HG03565 (cell line): ENCODE measurements around the gene ABHD10.

Experiments
- ATAC-seq: cut with Tn5 transposase; IDR thresholded peaks from one replicate; pipeline ENCODE4 v1.9.1; 2021; ENCODE audit warnings: mild to moderate bottlenecking, moderate library complexity; ENCODE audit not compliant: unreplicated experiment

Gene ABHD10

GRCh38 chr3:111978583-111979433 is at the start of gene ABHD10:
Gene ABHD10, plus strand, starts transcription at chr3:111979026. Its CDS starts 36 bp downstream, at chr3:111979062.
- peak; percentile 93 for ATAC-seq

GRCh38 chr3:111929484-111929883 is 49.3 kb upstream of the ABHD10 start:
- ATAC-seq = no peak

DNA sequence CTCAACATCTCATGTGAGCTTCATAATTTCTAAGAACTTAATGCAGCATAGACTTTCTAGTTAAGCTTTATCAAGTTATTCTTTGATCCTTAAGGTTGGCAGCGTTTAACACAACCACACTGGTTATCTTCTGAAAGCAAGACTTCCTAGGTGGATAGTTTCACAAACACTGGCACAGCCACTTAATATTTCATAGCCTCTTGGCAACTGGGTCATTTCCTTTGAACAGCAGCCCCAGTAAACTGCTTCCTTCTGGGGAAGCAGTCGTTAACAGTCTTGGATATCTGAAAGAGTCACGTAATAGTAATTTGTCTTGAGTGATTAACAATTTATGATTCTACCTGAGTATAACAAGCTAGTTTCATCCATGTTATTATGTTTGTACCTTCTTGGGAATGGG is 45.9 kb upstream of the ABHD10 start:
- ATAC-seq = no peak

GRCh38 chr3:111936191-111936841 is 42.5 kb upstream of the ABHD10 start:
- no peak for ATAC-seq

GRCh38 chr3:111936967-111937366 is 41.9 kb upstream of the ABHD10 start:
- ATAC-seq = no peak

DNA sequence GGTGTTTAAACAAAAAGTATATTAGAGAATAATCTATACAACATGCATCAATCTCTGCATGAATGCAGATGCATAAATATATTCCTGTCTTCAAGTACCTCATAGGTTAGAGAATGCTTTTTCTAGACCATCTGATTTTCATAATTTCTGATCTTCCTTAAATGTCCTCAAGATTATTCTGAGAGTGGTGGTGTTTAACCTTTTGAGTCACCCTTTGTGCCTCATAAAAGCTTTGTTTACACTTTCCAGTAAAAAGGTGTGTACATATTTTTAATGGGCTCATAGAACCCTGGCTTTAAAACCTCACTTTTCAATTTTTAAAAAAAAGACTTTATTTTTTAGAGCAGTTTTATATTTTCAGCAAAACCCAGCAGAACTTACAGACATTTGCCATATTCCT is 41.0 kb upstream of the ABHD10 start:
- ATAC-seq = no peak

DNA sequence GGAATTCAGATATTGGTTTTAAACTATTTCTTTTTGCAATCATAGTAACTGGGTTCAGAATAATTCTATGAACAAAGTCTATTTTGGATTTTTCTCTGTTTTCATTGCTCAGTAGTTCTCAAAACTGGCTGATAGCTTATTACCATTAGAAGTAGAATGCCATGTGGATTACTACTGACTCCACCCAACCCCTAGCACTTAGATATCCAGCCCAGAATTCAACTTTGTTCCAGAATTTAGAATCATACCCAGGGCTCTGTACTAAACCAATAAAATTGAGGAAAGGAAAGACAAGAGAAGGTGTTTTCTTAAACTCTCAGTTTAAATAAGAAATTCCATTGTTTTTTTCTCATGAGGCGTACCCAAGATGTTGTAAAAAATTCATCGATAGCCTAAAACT is 39.0 kb upstream of the ABHD10 start:
- ATAC-seq = no peak

GRCh38 chr3:111943533-111943932 is 35.3 kb upstream of the ABHD10 start:
- ATAC-seq = no peak

DNA sequence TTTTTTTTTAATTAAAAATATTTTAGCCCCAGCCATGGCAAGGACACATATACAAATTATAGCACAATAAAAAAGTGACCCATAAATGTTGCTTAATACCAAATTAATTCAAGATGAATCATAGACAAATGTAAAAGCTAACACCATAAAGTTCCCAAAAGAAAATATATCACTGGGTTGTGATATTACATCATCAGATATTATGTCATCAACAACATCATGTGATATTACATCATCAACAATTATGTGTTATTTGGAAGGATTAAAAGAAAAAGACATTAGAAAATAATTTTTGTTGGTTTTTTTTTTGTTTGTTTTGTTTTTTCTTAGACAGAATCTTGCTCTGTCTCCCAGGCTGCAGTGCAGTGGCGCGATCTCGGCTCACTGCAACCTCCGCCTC is 34.5 kb upstream of the ABHD10 start:
- ATAC-seq = no peak

DNA sequence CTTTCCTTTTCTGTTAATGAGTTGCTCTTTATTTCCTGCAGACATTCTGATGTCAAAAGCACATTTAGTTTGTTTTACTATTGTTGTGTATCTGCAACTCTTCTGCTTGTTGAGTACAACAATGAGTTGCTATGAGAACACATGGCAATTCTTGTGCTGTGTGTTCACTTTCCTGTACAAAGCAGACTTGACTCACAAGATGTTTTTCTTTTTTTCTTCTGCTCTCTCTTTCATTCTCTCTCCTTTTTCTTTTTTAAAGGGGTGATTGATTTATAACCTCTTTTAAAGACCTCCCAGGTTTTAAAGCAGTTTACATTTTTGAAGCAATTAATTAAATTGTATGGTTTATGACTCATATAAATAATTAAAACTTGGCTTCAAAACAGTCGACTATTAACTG is 31.6 kb upstream of the ABHD10 start:
- ATAC-seq = no peak

GRCh38 chr3:111948786-111949185 is 30.0 kb upstream of the ABHD10 start:
- no peak for ATAC-seq

GRCh38 chr3:111949712-111950111 is 29.1 kb upstream of the ABHD10 start:
- ATAC-seq = no peak

DNA sequence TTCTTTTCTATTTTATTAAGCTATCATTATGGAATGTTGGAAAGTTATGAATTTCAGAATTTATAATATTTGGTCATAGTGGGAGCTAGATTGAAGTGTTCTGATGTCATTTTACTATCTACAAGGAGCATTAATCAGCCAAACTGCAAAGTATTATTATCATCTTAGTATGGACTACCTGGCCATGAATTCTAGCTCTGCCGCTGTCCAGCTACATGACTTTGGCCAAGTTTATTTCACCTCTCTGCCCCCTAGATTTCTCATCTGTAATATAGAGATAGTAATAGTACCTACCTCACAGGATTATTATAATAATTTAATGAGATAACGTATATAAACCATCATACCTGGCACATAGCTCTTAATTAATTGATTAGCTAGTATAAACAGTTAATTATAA is 27.8 kb upstream of the ABHD10 start:
- no peak for ATAC-seq

DNA sequence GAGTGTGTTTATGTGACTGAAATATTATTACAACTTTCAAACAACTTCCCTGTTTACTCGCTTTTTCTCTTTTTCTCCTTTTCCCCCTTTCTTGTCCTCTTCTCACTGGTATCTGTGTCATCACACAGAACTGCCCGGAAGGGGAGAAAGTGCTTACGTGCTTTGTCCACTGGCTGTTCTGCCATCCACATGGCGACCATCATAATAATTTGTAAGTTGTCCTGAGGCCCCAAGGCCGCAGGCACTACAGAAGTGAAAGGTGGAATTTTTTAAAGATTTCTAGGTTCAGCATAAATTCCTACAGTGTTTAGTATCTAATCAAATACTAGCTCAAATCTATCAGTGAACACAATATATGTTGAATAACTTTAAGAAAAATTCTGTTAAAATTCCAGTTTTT is 26.7 kb upstream of the ABHD10 start:
- ATAC-seq = no peak

- ATAC-seq = no peak
Observed at GRCh38 chr3:111952866-111953450, 25.9 kb upstream of the ABHD10 start.

- no peak for ATAC-seq
Observed at GRCh38 chr3:111954228-111954990, 24.4 kb upstream of the ABHD10 start.

GRCh38 chr3:111955876-111956275 is 22.9 kb upstream of the ABHD10 start:
- ATAC-seq = no peak

DNA sequence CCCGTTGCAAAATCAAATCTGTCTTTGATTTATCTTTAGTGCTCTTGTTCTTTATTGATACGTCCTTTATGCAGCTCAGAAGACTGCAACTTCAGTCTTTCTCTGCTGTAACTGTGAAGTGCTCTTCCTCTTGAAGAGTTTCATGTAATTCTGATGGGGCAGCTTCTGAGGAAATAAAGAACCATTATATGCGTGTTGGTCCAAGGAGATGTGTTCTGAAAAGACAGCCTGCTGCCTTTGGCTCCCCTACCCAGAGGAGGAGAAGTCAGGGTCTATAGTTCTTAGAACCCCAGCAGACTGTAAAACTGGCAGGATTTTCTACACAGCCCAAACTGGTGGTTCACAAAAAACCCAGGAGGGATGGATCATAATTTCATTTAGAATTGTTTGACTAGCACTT is 22.4 kb upstream of the ABHD10 start:
- ATAC-seq = no peak

DNA sequence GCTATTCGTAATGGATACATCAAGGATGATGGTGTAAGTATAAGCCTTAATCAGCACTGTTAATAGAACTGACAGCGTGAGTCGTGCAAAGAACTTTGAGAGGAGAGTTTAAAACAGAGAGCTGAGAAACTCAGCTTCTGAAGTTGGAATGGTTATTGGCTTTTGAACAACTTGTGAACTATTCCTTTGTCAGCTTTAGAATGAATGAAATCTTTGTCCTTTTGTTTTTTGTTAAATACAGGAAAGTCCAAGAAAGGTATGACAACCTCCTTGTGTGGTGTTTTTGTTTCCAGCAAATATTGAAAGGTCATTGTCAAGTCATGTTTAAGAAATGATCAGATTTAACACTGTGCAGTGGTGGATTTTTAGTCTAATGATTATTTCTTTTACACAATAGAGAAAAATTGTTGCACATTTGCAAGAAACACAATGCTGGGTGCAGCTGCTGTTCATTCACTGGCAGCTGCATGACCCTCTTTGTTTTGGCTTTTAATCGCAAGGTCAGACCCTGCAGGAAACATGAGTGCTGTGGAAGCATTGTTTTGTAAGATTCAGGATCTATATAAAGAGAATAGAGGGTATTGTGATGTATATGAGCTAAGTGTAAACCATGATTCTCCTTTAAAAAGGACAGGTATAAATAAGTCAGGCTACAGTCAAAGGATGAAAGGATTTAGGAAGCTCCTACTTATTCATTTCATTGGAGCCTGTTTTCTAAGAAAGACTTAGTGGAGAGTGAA is 21.7 kb upstream of the ABHD10 start:
- ATAC-seq = no peak

GRCh38 chr3:111961461-111962164 is 17.2 kb upstream of the ABHD10 start:
- ATAC-seq = no peak
